NCI-H1417 treated with DMSO at 0.1 percent for 48 hours (cell line): ENCODE data around the gene ATP13A1.

Source experiments
- DNase-seq: peaks from one replicate; lab custom pipeline; 2025; lab: John Stamatoyannopoulos, UW

ATP13A1 gene

DNA sequence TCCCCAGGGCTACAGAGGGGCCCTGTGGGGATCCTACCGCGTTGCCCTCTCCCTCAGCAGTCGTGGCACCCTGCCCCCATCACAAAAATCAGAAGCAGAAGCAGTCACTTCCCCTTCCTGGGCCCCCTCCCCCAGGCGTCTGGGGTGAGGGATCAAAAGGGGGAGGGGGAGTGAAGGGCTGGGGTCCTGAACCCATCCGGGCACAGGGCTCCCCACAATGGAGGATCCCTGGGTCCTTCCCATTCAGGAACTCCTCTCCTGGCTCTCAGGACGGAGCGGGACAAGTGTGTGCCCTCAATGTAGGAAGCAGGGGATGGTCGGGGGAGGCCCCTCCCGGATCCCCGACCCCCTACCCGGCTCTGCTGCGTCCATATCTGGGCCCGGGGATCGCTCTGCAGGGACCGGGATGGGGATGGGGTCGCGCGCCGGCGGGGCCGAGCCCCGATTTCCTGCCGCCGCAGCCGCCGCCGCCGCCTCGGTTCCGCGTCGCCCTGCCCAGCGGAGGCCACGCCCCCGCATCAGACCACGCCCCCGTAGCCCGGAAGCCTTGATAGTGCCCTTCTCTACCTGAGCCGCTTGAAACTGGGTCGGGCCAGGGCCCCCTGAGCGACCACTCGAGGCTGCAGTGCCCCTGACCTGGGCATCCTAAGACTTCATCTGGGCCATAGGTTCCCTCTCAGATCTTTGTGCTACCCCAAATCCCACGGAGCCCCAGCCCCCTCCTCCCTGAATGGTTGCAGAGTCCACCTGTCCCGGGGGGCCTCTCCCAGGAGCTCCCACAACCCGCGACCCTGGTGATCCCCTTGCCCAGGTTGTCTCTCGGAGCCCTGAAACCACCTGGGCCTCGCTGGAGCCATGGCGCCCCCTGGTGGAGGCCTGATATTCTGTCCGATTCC lies 20.1 kb downstream of the ATP13A1 start, which contains the start of gene GMIP:
Gene GMIP (minus strand): TSS at position 500 of the 896 bp plus-strand sequence. CDS start 128 bp downstream, at position 372.
- DNase-seq, result no peak

DNA sequence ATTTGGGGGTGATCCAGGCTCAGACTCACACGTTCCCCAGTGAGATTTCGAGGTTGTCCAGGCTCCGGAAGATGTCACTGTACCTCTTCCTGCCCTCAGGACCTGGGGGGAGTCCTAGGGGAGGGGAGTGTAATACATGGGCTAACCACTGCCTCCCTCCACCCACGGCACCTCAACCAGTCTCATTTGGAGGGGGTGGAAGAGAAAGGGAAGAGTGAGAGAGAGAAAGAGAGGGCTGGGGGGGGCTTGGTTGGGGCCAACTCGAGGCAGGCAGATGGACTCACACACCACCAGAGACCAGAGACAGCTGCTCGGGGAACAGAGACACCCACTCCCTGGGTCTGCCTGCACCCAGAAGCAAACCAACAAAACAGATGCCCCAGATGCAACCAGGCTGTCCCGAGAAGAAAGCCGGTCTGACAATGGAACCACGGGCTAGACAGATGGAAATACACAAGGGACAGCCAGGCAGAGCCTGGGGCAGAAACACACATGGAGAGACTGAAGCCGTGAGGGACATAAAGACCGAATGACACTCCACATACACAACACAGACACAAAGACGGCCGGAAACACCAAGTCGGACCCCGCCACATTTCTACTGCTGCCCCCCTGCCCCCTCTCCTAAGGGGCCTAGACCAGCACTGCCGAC lies 20.8 kb downstream of the ATP13A1 start:
- no peak for DNase-seq

DNA sequence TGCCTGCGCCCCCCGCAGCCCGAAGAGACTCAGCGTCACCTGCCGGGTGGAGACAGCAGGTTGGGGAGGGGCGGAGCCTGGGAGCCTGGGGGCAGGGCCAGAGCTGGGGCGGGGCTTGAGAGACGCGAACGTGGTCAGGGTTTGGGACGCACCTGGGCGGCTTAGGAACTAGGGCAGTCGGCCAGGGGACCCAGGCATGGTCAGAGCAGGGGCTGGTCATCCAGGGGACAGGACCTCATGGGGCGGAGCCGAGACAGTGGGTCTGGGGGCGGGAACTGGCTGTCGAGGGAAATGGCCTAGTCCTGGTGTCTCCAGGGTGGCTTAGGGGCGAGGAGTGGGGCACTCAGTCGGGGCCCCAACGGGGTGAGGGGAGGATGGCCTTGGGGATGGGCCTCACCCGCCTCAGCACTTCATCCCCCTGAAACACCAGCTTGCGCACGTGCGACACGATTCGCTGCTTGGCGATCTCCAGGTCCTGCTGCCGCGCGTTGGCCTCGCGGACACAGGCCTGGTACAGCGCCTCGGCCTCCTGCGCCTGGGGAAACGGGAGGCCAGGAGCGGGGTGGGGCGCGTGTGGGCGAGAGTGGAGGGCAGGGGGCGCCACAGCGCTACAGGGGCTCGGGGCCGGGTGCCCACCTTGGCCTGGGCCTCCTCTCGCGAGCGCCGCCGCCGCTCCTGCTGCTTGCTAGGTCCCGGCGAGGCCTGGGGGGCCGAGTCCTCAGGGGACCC lies 25.8 kb downstream of the ATP13A1 start:
- no peak for DNase-seq

DNA sequence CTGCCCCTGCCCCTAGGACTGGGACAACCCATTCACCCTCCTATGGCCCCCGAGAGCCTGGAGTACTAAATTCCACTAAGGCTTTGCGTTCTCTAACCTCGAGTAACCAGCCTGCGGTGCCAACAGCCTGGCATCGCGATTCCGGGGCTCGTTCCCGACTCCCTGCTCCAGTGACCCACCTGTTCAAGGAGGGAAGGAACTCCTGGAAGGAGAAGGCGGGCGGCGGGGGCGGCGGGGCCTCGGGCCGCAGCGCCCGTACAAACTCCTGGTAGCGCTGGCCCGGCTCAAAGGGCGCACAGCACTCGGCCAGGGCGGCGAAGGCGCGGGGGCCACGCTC lies 26.3 kb downstream of the ATP13A1 start:
- DNase-seq, result no peak

DNA sequence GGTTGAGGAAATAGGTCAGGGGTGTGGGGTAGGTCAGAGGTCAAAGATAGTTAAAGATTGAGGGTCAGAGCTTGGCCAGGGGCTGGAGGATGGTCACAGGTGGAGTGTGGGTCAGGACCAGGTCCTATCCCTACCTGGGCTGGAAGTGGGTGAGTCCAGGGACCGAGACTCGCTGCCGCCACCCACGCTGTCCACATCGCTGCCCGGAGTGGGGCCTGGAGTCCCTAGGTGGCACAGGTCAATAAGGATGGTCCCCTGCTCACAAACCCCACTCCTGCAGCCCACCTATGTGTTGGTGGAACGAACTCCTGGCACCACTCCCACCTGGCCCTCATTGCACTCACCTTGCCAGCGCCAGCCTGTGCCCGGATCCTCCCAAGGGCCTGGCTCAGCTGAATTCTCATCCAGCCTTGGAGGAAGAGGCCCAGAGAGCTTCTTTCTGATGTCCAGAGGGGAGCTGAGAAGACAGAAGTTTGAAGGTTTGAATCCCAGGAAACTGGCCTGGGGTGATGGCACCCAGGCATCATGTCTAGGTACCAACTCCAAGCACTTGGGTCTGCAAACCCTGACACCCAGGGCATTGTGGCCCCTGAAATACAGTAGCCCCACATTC lies 26.8 kb downstream of the ATP13A1 start:
- DNase-seq, result no peak

DNA sequence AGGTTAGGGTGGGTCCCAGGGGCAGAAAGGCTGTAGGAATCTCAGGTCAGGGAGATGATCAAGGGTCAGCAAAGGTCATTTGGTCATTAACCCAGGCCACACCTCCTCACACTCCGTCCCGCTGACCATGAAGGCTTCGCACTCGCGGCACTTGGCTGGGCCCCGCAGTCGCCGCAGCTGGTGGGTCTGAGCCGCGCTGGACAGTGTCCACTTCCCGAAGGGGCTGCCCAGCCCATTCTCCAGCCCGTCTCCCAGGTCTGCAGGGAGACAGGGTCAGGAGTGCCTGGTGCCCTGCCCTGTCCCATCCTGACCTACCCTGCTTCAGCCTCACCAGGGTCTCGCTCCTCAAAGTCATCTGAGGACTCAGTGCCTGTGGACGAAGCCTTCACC lies 28.2 kb downstream of the ATP13A1 start:
- no peak for DNase-seq

DNA sequence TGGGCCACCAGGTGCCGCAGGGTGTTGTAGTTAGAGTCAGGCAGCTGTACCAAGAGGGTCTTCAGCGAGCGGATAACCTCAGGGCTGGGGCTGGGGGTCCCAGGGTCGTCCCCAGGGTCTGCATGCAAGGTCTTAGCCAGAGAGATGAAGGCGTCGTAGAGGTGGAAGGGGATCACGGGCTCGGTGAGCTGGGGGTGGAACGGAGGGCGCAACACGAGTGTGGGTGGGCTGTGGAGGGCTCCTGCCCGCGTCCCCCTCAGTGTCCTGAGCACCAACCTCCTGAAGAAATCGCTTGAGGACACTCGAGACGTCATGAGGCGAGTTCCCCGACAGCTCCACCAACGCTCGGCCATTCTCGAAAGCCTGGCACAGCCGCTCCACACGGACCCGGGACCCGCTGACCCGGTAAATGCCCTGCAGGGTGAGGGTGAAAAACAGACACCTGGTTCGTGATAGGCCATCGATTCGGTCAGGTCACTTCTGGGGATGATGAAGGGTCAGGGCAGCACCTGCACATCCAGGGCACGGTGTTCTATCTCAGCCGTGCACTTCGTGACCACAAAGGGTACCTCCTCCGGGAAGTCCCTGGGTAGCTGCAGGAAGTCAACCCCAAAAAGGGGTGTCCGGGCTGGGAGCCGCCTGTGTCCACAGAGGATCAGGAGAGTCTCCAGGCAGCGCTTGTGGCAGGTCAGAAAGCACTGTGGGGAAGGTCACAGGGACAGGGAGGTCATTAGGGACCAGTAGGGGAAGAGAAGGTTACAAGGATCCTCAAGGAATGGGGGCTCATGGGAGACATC lies 28.8 kb downstream of the ATP13A1 start:
- DNase-seq, result no peak

DNA sequence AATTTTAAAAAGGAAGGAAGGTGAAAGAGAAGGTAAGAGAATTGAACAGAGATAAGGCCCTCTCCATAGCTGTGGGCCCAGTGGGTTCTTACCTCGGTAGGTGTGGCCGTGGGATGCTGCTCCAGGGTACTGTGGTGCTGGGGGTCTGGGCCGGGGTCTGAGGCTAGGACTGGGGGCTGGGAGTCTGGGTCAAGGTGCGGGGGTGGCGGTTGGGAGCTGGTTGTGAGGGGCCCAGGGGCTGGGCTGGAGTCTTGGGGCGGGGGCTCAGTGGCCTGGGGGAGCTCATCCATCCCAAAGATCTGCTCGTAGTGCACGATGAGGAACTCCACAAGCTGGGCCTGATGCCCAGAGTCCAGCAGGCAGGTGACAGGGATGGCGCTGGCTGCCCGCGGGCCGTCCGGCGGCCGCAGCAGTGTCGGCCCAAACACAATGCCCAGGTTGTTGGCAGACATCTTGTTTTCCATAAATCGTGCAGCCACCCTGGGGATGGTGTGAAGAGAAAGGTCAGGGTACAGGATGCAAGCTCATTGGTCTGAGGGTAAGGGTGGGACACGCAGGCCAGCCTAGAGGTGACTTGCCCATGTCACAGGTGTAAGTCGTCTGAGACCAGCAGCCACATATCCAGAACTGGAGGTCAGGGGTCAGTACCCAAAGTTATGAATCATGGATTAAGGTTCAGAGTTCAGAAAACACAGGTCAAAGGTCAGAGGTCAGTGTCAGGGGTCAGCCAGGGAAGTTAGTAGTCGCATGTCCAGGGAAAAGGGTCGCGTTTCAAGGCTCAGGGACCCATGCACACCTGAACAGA lies 29.6 kb downstream of the ATP13A1 start:
- DNase-seq, result no peak

DNA sequence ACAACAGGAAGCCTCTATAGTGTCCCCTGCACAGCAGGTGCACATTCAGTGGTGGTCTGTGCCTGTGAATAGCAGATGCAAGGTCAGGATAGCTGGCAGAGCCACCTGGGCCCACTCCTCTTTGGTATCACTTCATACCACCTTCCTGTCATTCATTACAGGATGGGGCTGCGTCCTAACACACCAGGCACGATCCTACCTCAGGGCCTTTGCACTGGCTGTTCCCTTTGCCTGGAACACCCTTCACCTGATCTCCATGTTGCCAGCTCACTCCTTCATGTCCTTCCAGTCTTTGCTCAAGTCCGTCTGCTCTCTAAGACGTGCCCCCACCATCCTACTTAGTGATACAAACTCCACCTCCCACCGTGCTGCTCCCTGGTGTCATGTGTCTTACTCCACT lies 30.8 kb downstream of the ATP13A1 start:
- DNase-seq, result no peak

DNA sequence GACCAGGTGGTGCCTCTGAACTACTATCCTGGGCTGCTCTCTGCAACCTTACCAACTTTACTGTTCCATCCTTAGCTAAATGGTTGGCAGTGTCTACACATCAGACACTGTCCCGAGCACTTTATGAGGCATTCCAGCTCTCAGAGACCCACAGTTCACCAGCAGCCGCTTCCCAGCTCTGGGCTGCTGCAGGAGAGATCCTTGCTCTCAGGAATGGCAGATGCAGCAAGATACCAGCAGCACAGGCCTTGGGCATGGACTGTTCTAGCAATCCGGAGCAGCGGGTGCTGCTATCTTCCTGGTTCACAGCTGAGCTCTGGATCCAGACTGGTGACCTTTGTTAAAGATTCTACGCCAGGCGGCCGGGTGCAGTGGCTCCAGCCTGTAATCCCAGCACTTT lies 32.1 kb downstream of the ATP13A1 start:
- DNase-seq, result no peak

DNA sequence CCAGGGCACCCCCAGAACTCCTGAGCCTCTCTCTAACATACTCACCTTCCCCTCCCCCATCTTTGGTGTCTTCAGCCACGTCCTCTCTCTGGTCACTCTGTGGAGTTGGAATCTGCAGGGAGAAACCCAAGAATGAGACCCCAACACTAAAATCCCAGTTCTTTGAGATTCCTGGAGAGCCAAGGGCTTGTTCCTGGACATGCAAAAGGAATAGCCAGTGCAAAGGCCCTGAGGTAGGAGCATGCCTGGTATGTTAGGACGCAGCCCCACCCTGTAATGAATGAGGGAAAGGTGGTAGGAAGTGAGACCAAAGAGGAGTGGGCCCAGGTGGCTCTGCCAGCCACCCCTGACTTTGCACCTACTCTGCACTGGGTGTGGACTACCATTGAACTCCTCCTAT lies 33.0 kb downstream of the ATP13A1 start:
- no peak for DNase-seq

DNA sequence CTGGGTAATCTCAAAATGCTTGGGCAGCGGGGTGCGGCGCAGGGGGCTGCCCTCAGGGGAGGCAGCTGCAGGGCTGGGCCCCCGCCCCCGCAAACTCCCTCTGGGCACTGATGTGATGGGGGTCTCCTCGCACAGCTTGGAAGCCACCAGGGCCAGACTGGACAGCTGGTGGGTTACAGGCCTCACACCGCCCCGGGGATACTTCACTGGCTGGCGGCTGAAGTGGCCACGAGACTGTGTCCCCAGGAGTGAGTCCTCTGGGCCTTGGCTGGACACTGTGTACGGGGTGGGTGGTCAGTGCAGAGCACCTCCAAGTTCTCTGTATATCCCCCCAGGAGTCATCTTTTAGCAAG lies 33.4 kb downstream of the ATP13A1 start:
- DNase-seq, result no peak

DNA sequence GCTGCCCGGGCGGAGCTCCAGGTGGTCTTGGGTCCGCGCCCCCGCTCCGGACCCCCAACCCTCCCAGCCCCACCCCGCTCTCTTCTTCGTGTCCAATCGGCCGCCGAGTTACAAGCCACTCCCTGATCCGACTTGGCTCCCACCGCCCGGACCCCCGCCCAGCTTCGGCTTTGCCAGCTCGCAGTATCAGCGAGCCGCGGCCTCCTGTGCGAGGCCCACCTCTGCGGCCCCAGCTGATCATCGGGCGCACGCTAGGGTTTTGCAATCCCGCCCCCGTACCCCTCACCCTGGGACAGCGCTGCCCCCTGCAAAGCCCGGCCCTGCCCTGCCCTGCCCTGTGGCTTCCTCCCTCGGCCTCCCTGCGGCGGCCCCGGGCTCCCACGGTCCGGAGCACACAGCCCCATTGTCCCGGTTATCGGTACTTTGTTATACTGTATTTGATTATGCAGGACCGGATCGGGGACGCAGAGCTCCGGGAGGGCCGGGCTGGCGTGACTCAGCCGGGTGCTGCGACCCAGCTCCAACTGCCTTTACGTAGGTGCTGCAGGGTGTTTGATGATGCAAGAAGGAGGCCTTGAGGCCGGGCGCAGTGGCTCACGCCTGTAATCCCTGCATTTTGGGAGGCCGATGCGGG lies 34.9 kb downstream of the ATP13A1 start:
- DNase-seq, result no peak

DNA sequence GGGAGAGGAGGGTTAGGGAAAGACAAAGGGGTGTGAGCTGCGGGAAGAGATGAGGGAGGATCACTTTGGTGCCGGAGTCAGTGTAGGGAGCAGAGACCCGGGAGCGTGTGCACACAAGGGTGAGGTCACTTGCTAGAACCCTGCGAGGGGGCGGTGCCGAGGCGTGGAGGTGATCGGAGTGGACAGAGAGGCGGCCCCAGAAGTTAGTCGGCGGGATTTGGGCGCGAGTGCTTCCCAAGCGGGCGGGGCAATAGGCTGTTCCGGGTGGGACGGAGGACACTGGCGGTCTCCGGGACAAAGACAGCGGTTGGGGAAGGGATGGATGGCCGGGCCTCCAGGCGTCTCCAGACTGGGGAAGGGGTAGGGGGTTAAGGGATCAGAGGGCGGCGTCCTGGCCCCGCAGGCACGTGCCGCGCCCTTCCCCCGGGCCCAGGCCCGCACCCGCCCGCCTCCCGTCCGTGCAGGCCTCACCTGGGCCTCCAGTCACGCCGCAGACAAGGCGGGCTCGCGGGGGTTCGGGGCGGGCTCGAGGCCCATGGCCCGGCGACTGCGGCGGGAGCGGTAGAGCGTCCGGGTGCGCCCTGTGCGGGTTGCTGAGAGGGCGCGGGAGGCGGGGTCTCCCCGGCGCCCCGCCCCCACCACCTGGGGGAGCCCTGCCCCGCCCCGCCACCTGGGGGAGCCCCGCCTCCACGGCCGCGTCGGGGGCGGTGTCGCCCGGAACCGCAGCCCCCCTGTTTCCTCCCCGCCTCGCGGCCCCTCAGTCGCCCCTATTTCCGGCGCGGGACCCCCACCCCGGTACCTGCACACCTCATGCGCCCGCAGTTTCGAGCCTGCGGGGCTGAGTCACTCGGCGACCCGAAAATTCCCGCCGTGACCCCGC lies 35.6 kb downstream of the ATP13A1 start, which contains the start of gene LPAR2:
Gene LPAR2 (minus strand): TSS at position 600 of the 880 bp plus-strand sequence. CDS start 945 bp downstream, outside the sequence.
- DNase-seq, result no peak

DNA sequence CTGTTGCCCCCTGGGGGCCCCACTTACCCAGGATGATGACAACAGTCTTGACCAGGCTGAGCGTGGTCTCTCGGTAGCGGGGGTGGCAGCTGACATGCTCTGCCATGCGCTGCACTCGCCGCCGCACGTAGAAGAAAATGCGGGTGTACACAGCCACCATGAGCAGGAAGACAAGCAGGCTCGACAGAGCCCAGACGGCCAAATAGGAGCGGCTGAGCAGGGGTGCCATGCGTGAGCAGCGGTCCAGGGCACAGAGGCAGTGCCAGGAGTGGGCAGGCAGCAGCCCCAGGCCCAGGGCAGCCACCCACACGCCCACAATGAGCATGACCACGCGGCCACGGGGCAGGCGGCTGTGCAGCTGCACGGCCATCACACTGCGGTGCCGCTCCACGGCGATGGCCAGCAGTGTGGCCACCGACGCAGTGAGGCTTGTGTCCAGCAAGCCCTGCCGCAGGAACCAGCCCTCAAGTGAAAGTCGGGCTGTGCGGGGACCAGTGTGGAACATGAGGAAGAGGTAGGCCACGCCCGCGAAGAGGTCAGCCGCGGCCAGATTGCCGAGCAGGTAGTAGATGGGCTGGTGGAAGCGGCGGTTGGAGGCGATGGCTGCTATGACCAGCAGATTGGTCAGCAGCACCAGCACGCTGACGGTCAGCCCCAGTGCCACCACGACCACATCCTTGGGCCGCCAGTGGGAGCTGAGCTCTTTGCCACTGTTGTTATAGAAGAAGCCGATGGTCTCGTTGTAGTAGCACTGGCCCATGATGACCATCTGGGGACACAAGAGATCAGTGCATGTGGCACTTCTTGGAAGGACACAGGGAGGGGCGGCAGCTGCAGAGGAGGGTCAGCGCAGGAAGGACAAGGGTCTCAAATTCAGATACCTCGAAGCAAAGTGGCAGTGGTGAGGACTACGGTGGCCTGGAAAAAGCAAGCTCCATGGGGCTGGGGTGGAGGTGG lies 36.7 kb downstream of the ATP13A1 start:
- DNase-seq, result no peak

DNA sequence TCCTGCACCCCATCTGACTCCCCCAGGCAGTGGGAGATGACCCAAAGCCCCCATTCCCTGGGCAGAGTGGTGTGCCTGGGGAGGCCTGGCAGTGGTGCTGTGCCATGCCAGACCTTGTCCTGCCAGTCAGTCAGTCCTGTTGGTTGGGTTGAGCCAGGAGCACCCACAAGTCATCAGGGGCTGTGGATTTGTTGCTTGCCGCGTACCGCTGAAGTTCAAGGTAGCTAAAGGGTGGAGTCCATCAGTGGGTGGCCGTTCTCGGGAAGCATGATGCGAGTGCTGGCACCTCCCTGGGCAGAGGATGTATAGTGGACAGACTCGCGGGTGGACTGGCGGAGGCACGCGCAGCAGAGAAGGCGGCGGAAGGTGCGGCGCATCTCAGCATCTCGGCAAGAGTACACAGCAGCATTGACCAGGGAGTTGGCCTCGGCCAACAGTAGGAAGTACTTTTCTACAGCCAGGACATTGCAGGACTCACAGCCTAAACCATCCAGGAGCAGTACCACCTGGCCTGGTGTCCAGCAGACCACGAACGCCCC lies 39.4 kb downstream of the ATP13A1 start:
- no peak for DNase-seq

DNA sequence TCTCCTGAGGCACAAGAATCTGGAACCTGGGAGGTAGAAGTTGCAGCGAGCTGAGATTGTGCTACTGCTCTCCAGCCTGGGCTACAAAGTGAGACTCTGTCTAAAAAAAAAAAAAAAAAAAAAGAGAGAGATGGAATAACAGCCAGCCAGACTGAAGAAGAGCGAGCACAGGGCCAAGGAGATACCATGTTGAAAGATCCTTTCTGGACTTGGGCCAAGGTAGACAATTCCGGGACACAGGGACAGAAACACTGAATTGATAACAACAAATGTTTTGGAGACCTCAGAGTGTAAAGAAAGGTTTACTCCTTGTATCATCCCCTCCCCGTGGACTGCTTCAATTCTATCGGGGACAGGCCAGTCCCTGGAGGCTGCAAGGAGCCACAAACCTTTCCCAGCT lies 40.1 kb downstream of the ATP13A1 start:
- DNase-seq, result no peak

DNA sequence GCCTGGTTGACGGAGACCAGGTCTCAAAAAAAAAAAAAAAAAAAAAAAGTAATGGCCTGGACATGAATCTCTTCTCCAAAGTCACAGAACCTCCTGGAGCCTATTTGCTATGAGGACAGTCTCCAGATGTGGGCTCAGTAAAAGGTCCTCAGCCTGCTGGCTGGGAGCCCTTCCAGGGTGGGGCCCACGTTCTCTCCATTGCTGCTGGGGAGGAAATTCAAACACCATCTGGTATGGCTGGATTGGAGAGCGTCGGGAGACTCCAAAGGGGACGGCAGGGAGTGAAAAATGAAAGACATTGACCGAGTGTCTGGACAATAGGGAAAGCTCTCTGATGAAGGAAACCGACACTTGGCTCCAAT lies 43.6 kb downstream of the ATP13A1 start:
- DNase-seq, result no peak
